Suprapubic skin (tissue), 4 donors: ENCODE results near the gene DUS3L.

Experiments
- EP300 ChIP-seq: sonication (generic); formaldehyde crosslinking; IDR thresholded peaks from one replicate; pipeline ENCODE4 v1.6.1; 2017; ENCODE audit warnings: antibody characterized with exemption
- POLR2AphosphoS5 ChIP-seq, 3 donors: sonication (generic); formaldehyde crosslinking; IDR thresholded peaks; one replicate each; pipeline ENCODE4 v1.6.1; 2017; ENCODE audit warnings: antibody characterized with exemption in 3 of 3
- TF ChIP-seq, protein P1 (sequence below), 2 donors: fragments of 200-600 bp in 1 of 2; fragments of 450-650 bp in 1 of 2; sonication (generic) in 1 of 2; IDR thresholded peaks; one replicate each; pipeline ENCODE4 v1.5.1; 2016 to 2019; ENCODE audit warnings: antibody characterized with exemption in 2 of 2, mild to moderate bottlenecking in 1 of 2, moderate library complexity in 1 of 2

- TF ChIP-seq EP300 (no peak), POLR2AphosphoS5 (IDR thresholded peaks at IDR 0.05) (no peak)
- TF ChIP-seq, protein P1, sequence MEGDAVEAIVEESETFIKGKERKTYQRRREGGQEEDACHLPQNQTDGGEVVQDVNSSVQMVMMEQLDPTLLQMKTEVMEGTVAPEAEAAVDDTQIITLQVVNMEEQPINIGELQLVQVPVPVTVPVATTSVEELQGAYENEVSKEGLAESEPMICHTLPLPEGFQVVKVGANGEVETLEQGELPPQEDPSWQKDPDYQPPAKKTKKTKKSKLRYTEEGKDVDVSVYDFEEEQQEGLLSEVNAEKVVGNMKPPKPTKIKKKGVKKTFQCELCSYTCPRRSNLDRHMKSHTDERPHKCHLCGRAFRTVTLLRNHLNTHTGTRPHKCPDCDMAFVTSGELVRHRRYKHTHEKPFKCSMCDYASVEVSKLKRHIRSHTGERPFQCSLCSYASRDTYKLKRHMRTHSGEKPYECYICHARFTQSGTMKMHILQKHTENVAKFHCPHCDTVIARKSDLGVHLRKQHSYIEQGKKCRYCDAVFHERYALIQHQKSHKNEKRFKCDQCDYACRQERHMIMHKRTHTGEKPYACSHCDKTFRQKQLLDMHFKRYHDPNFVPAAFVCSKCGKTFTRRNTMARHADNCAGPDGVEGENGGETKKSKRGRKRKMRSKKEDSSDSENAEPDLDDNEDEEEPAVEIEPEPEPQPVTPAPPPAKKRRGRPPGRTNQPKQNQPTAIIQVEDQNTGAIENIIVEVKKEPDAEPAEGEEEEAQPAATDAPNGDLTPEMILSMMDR (IDR thresholded peaks at IDR 0.05): no peak
These were observed 15.2 kb downstream of the DUS3L start for GRCh38 chr19:5775668-5776309.
